Activated T-helper 17 cell treated with anti-CD3 and anti-CD28 coated beads, Interleukin-2, amount 50 U/mL, for 72 hours (primary cell): ENCODE results near the gene SIGLEC10. TPM values are rescaled to one million over a fixed set of nuclear protein-coding genes. Genes with fewer than 3 reads are reported as not detected.
"Not testable (repeated sequence)": the region's sequence is repeated elsewhere in the genome, so short reads cannot be mapped to it uniquely, and the experiment has no call there.

Experiments used
- ATAC-seq: fragments of 150-1000 bp; cut with Tn5 transposase; replicated peaks from 2 replicates; pipeline ENCODE4 v1.10.0; 2021; ENCODE audit warnings: mild to moderate bottlenecking, moderate library complexity
- H3K27ac Mint-ChIP-seq: one replicate; pipeline ENCODE4 v1.8.0; 2022; ENCODE audit warnings: mixed read lengths
- H3K27me3 Mint-ChIP-seq: one replicate; pipeline ENCODE4 v1.8.0; 2022; ENCODE audit warnings: mixed read lengths
- H3K36me3 Mint-ChIP-seq: one replicate; pipeline ENCODE4 v1.8.0; 2022; ENCODE audit warnings: low read depth, mild to moderate bottlenecking, mixed read lengths
- H3K4me1 Mint-ChIP-seq: one replicate; pipeline ENCODE4 v1.8.0; 2022; ENCODE audit warnings: mixed read lengths
- H3K4me3 Mint-ChIP-seq: one replicate; pipeline ENCODE4 v1.8.0; 2022; ENCODE audit warnings: mild to moderate bottlenecking, mixed read lengths
- H3K9me3 Mint-ChIP-seq: one replicate; pipeline ENCODE4 v1.8.0; 2022; ENCODE audit warnings: mixed read lengths
- total RNA-seq, 2 donors: library from RNA; stranded (reverse); gene quantifications; one replicate each; pipeline ENCODE4 v1.2.3, GENCODE V29; 2022

SIGLEC10 gene, protein sequence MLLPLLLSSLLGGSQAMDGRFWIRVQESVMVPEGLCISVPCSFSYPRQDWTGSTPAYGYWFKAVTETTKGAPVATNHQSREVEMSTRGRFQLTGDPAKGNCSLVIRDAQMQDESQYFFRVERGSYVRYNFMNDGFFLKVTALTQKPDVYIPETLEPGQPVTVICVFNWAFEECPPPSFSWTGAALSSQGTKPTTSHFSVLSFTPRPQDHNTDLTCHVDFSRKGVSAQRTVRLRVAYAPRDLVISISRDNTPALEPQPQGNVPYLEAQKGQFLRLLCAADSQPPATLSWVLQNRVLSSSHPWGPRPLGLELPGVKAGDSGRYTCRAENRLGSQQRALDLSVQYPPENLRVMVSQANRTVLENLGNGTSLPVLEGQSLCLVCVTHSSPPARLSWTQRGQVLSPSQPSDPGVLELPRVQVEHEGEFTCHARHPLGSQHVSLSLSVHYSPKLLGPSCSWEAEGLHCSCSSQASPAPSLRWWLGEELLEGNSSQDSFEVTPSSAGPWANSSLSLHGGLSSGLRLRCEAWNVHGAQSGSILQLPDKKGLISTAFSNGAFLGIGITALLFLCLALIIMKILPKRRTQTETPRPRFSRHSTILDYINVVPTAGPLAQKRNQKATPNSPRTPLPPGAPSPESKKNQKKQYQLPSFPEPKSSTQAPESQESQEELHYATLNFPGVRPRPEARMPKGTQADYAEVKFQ
- total RNA-seq, result under 1 TPM; 0.19 to 0.26 TPM

DNA sequence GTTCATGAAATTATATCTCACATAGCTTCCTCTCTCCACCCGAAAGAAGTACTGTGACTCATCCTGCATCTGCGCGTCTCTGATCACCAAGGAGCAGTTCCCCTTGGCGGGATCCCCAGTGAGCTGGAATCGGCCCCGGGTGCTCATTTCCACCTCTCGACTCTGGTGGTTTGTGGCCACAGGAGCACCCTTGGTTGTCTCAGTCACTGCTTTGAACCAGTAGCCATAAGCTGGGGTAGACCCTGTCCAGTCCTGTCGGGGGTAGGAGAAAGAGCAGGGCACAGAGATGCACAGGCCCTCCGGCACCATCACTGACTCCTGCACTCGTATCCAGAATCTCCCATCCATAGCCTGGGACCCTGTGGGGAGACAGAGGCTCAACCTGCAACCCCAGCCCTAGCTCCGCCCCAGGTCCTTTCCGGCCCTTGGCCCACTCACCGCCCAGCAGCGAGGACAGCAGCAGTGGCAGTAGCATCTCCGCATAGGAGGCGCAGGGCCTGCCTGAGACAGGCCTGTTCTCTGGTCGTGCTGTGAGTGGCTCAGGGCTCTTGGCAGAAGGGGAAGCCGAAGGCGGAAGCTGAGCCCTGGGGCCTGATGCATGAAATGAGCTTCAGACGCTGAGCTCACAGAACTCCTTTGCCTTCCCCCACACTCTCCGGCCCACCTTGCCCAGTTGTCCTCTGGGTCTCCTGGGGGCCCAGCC, at the start of gene SIGLEC10:
TSS of gene SIGLEC10 (minus strand) at position 536 of the 703 bp plus-strand sequence. CDS start at position 475, 61 bp downstream.
- Mint-ChIP-seq H3K27ac (no peak within 1 kb of the TSS), H3K36me3 (no peaks in the 10 kb centered on the region), H3K4me1 (peaks cover 9% of the 10 kb centered on the region), H3K27me3 (peaks cover 16% of the 10 kb centered on the region), H3K9me3 (no peaks in the 10 kb centered on the region), H3K4me3 (no peak within 1 kb of the TSS)
- peak; percentile 76 for ATAC-seq

DNA sequence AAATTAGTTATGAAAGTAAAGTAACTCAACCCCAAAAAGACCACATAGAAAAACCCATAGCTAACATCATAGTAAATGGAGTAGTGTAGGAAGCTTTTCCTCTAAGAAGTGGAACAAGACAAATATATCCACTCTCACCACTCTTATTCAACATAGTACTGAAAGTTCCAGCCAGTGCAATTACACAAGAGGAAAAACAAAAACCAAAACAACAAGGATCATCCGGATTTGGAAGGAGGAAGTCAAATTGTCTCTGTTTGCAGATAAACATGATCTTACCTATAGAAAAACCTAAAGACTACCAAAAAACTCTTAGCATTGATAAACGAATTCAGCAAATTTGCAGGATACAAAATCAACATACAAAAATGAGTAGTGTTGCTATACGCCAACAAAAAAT, 49.3 kb upstream of the SIGLEC10 start:
- no peak for ATAC-seq
- H3K4me1 Mint-ChIP-seq, result no peaks in the 10 kb centered on the region
- no peak overlapping the region for H3K27ac Mint-ChIP-seq
- no peak overlapping the region for H3K4me3 Mint-ChIP-seq
- H3K9me3 Mint-ChIP-seq, result no peaks in the 10 kb centered on the region
- peaks cover 19% of the 10 kb centered on the region for H3K27me3 Mint-ChIP-seq
- no peaks in the 10 kb centered on the region for H3K36me3 Mint-ChIP-seq

DNA sequence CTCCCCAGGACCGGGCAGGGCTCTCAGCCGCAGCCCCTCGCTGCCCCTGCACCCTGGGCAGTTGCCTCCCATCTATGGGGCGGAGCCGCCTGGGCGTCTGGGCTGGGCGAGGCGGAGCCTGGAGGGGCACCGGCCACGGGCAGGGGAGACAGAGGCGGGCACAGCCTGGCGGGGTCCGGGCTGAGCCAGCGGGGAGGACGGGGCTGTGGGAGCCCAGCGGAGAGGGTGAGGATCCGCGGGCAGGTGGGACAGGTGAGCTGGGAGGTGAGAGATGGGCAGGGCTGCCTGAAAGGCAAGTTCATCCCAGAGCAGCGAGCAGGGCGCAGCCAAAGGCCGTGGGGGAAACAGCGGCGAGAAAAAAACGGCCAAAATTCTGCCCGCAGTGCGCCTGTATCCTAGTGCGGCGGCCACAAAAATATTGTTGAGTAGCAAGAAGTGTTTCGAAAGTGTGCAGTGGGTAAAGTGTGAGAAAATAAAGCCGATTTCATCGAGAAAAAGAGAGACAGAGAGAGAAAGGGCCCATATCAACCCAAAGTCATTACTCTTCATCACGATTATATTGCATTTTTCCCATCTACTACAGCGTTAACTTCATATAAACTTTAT, 46.6 kb upstream of the SIGLEC10 start:
- H3K9me3 Mint-ChIP-seq, H3K4me3 Mint-ChIP-seq, H3K27ac Mint-ChIP-seq, H3K4me1 Mint-ChIP-seq, H3K36me3 Mint-ChIP-seq: not testable (repeated sequence)
- ATAC-seq, result peak; percentile 31
- H3K27me3 Mint-ChIP-seq, result peaks cover 22% of the 10 kb centered on the region

DNA sequence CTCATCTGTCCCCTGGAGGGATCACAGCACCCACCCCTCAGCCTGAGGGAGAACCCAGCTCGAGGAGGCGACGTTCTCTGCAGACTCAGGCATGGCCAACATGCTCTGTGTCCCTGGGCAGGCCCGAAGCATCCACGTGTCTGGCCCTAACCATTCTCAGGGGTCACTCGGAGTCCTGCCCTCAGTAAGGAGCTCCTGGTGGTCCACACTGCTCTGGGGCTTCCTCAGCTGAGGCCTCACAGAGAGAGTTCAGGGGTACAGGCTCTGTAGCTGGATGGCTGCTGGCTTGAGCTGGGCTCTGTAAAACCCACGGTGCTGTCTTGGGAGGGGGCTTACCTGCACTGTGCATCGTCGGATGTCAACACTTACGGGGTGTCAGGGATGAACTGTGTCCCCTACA, 45.2 kb upstream of the SIGLEC10 start:
- no peak overlapping the region for H3K27ac Mint-ChIP-seq
- no peaks in the 10 kb centered on the region for H3K36me3 Mint-ChIP-seq
- ATAC-seq, result no peak
- H3K4me1 Mint-ChIP-seq, result no peaks in the 10 kb centered on the region
- no peaks in the 10 kb centered on the region for H3K9me3 Mint-ChIP-seq
- H3K27me3 Mint-ChIP-seq, result peaks cover 22% of the 10 kb centered on the region
- H3K4me3 Mint-ChIP-seq, result peak overlapping the region; percentile 25

DNA sequence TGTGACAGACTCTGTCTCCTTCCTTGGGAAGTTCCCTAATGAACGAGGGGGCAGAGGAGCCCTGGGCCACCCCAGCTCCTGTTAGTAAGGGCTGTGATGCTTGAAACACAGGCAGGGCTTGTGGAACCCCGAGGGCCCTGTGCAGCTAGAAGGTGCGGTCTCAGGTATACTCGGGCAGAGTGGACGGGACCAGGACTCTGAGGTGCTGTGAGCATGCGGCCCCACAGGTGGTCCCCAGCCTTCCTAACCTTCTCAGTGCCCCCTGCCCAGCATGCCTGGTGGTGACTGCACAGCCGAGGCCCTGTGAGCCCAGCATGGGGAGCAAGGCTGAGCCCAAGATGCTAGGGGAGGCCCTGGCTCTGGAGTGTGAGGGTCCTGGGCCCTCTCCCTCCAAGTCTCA, 44.8 kb upstream of the SIGLEC10 start:
- H3K27ac Mint-ChIP-seq, result no peak overlapping the region
- peaks cover 19% of the 10 kb centered on the region for H3K27me3 Mint-ChIP-seq
- ATAC-seq, result no peak
- H3K4me1 Mint-ChIP-seq, result no peaks in the 10 kb centered on the region
- no peaks in the 10 kb centered on the region for H3K9me3 Mint-ChIP-seq
- no peak overlapping the region for H3K4me3 Mint-ChIP-seq
- no peaks in the 10 kb centered on the region for H3K36me3 Mint-ChIP-seq

DNA sequence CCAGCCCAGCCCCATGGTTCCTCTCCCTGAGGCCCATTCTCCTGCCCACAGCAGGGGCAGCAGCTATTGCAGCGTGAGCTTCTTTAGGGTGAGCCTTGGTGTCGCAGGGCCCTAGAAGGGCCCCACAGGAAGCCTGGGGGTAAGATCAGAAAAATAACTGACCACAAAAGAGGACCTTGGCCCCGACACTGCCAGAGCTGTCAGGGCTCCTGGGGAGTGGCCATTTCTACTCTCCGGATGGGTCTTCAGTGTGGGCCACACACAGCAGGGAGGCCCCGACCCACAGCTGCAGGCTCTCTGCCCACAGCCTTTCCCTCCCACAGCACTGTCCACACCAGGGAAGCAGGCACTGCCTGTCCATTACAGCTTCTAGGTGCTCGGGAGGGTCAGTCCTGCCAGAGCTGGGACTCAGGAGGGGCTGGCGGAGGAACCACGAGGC, 44.3 kb upstream of the SIGLEC10 start:
- H3K27ac Mint-ChIP-seq, result no peak overlapping the region
- no peaks in the 10 kb centered on the region for H3K4me1 Mint-ChIP-seq
- ATAC-seq, result no peak
- H3K9me3 Mint-ChIP-seq, result no peaks in the 10 kb centered on the region
- H3K36me3 Mint-ChIP-seq, result no peaks in the 10 kb centered on the region
- peaks cover 19% of the 10 kb centered on the region for H3K27me3 Mint-ChIP-seq
- no peak overlapping the region for H3K4me3 Mint-ChIP-seq

DNA sequence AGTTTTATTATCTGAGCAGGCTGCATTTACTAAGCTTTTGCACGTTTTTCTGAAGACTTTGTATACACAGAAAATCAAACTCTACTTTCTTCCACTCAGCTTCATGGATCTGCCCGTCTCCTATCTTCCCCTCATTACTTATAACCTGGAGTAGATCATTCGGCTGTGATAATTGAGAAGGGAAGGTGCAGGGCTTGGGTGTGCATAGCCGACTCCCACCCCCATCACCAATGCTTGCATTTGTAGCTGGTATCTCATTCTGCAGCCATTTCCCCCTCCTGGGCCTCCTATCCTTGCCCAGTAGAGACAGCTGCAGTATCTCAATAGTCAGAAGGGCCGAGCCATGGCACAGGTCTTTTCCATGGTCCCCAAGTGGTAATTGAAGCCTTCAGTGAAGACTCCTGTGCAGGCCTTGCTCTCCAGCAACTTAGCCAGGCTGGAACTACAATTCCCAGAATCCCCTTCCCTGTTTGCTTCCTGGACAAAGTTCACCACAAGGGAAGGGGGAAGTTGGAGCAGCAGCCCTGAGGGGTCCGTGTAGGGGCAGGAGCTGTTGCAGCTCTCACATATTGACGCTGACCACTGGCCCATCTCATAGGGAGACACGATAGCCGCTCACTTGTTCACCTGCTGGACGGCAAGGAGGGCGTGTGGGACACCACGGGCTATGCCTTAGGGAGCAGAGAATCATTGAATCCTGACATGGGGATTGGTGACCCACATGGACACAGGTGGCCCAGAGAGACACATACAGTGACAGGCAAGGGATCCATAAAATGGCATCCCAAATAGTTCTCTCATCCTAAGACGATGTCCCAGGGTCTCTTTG, 42.9 kb upstream of the SIGLEC10 start:
- Mint-ChIP-seq H3K27ac (no peak overlapping the region), H3K27me3 (peaks cover 16% of the 10 kb centered on the region), H3K4me3 (no peak overlapping the region), H3K36me3 (no peaks in the 10 kb centered on the region), H3K4me1 (no peaks in the 10 kb centered on the region), H3K9me3 (no peaks in the 10 kb centered on the region)
- no peak for ATAC-seq

DNA sequence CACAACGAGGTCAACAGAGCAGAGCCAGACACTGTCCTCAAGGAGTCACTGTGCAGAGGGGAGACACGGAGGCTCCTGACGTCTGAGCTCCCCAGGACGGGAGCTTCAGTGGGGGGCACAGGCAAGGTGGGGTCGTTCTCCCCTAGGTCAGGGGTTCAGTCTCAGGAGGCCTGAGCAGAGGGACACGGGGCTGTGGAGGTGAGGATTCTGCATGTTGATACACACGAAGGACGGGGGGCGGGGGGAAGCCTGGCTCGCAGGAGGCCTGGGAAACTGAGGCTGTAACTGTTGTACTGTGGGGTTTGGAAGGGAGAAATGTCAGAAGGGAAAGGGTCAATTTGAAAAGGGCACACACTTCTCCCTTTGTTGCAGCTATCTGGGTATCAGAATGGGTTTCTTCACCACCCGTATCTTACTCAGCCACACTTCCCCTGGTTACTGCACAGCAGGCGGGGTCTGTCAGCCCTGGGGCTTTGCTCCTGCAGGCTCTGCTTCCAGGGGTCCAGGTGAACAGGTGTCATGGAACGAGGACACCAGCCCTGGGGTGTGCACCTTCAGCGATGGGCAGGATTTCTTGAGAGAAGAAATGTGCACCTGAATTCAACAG, 41.6 kb upstream of the SIGLEC10 start:
- H3K27me3 Mint-ChIP-seq, result peaks cover 7% of the 10 kb centered on the region
- no peak for ATAC-seq
- H3K36me3 Mint-ChIP-seq, result no peaks in the 10 kb centered on the region
- no peak overlapping the region for H3K4me3 Mint-ChIP-seq
- no peaks in the 10 kb centered on the region for H3K9me3 Mint-ChIP-seq
- H3K27ac Mint-ChIP-seq, result no peak overlapping the region
- H3K4me1 Mint-ChIP-seq, result no peaks in the 10 kb centered on the region

DNA sequence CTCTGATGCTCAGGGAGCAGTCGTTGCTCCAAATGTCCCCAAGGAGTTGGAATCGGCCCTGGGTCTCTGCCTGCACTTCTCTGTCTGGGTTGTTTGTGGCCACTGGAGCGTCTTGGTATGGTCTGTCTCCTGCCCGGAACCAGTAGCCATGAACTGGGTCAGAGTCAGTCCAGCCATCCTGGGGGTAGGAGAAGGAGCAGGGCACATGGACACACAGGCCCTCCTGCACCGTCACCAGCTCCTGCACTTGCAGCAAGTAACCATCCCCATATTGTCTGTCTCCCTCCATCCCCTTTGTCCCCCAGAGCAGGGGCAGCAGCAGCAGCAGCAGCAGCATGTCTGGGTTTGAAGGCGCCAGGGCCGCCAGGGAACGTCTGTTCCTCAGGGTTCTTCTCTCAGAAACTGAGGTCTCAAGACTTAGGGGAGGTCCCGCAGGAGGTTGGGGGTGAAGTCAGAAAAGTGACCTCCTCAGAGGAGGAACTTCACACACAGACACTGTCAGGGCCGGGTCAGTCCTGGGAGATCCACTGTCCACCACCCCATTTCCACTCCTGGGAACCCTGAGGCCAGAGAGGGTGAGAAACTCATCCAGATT, 40.7 kb upstream of the SIGLEC10 start, which contains the start of gene SIGLEC8:
TSS of gene SIGLEC8 (minus strand) at position 404 of the 595 bp plus-strand sequence. CDS start at position 337, 67 bp downstream.
- no peak for ATAC-seq
- Mint-ChIP-seq H3K4me1 (no peaks in the 10 kb centered on the region), H3K9me3 (no peaks in the 10 kb centered on the region), H3K27ac (no peak within 1 kb of the TSS), H3K36me3 (no peaks in the 10 kb centered on the region), H3K4me3 (no peak within 1 kb of the TSS), H3K27me3 (peaks cover 11% of the 10 kb centered on the region)

DNA sequence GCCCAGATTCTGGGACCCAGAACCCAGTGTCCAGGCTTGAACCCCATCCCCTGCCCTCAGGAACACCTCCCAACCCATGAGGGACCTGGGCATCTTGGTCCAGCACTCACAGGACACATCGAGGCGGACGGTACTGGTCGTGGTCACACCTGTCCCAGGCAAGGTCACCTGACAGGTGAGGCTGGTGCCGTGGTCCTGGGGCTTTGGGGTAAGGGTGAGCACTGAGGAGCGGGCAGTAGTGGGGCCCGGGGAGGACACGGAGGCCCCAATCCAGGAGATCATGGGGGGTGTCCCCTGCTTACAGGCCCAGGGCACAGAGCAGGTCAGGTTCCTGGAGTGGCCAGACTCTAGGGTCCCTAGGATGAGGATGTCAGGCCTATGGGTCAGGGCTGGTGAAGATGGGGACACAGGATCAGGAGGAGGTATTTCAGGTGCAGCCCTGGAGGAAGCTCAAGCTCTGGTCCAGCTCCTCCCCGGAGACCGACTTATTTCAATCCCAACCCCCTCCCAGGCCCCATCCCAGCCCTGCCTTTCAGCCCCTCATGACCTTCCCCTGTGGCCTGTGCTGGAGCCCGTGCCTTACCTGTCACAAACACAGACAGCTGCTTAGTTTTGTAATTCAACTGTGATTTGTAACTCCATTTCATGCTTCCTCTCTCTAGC, 40.0 kb upstream of the SIGLEC10 start:
- Mint-ChIP-seq H3K27me3 (peaks cover 11% of the 10 kb centered on the region), H3K27ac (no peak overlapping the region), H3K9me3 (no peaks in the 10 kb centered on the region), H3K4me1 (no peaks in the 10 kb centered on the region), H3K36me3 (no peaks in the 10 kb centered on the region), H3K4me3 (no peak overlapping the region)
- no peak for ATAC-seq

DNA sequence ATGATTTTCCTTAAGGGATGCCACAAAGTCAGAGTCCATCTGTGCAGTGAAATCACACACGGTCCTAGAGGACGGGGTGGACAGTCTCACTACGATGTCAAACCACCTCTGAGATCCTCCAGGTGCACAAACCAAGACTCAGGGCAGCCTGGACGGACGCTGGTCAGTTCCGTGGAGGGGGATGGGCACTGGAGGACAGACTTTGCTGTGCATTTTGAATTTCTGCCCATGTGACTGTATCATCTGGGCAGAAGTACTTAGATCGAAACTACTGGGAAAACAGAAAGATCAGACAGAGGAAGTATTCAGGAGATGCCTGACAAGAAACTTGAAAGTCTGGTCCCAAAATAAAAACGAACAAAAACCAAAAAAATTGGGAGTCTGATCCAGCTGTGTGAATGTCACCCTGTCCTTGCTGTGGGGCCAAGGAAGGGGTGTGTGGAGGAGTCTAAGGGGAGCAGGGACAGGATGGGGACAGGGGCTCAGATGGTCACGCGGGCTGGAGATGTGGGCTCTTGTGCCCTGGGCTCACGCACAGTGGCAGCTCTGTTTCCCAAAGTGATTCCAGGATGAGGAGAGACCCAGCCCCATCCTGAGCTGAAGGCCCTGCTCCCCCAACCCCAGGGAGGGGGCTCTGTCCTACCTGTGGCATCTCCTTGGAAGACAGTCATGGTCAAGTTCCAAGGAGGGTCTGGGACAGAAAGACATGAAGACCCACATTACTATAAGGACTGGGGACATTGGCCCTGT, 39.3 kb upstream of the SIGLEC10 start:
- no peak for ATAC-seq
- no peaks in the 10 kb centered on the region for H3K36me3 Mint-ChIP-seq
- no peaks in the 10 kb centered on the region for H3K9me3 Mint-ChIP-seq
- H3K27ac Mint-ChIP-seq, result no peak overlapping the region
- H3K4me1 Mint-ChIP-seq, result peaks cover 4% of the 10 kb centered on the region
- H3K4me3 Mint-ChIP-seq, result no peak overlapping the region
- H3K27me3 Mint-ChIP-seq, result peaks cover 11% of the 10 kb centered on the region

DNA sequence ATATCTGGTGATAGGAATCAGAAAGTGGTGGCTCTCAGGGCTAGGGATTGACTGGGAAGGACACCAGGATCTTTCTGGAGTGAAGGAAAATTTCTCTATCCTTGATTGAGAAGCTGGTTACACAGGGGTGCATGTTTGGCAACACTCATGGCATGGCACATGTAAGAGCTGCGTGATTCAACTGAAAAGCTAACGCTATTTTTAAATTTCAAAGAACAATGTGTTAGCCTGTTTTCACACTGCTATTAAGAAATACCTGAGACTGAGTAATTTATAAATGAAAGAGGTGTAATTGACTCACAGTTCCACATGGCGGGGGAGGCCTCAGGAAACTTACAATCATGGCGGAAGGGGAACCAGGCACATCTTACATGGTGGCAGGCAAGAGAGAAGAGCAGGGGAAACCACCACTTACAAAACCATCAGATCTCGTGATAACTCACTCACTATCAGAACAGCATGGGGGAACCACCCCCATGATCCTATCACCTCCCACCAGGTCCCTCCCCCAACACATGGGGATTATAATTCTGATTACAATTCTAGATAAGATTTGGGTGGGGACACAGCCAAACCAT, 33.4 kb upstream of the SIGLEC10 start:
- Mint-ChIP-seq H3K9me3 (peaks cover 14% of the 10 kb centered on the region), H3K4me3 (peak overlapping the region; percentile 33), H3K36me3 (no peaks in the 10 kb centered on the region), H3K4me1 (peaks cover 22% of the 10 kb centered on the region), H3K27me3 (peaks cover 4% of the 10 kb centered on the region), H3K27ac (peak overlapping the region; percentile 66)
- ATAC-seq, result peak; percentile 53
